ENCODE results near the gene DTD2.
"Not testable (repeated sequence)": the region's sequence is repeated elsewhere in the genome, so short reads cannot be mapped to it uniquely, and the experiment has no call there.

Gene DTD2

GRCh38 chr14:31456841-31457664 lies at the start of gene DTD2:
Gene DTD2, minus strand, starts transcription at chr14:31457506. Its CDS starts 113 bp downstream, at chr14:31457393.
- DNase-seq (ENCODE audit: low spot score), result peak; percentile 94

GRCh38 chr14:31505411-31505810 lies 48.1 kb upstream of the DTD2 start:
- DNase-seq (ENCODE audit: low spot score), result no peak

GRCh38 chr14:31501870-31502269 lies 44.6 kb upstream of the DTD2 start:
- DNase-seq (ENCODE audit: low spot score), result no peak

GRCh38 chr14:31492759-31493498 lies 35.6 kb upstream of the DTD2 start:
- DNase-seq (ENCODE audit: low spot score), result no peak

GRCh38 chr14:31489691-31490090 lies 32.4 kb upstream of the DTD2 start:
- DNase-seq (ENCODE audit: low spot score), result no peak

GRCh38 chr14:31487886-31488285 lies 30.6 kb upstream of the DTD2 start, which contains the start of gene GPR33:
Gene GPR33, minus strand, starts transcription at chr14:31488039. Its CDS starts 4,074 bp downstream, at chr14:31483965.
- no peak for DNase-seq (ENCODE audit: low spot score)

GRCh38 chr14:31486764-31487163 lies 29.5 kb upstream of the DTD2 start:
- DNase-seq (ENCODE audit: low spot score), result no peak

- DNase-seq (ENCODE audit: low spot score), result no peak
Measured at GRCh38 chr14:31484754-31485153, 27.4 kb upstream of the DTD2 start.

- no peak for DNase-seq (ENCODE audit: low spot score)
Measured at GRCh38 chr14:31480156-31480555, 22.9 kb upstream of the DTD2 start.

- DNase-seq (ENCODE audit: low spot score), result no peak
Measured at GRCh38 chr14:31479027-31479426, 21.7 kb upstream of the DTD2 start.

GRCh38 chr14:31477248-31477647 lies 19.9 kb upstream of the DTD2 start:
- no peak for DNase-seq (ENCODE audit: low spot score)

- no peak for DNase-seq (ENCODE audit: low spot score)
Measured at GRCh38 chr14:31476131-31476866, 19.0 kb upstream of the DTD2 start.

GRCh38 chr14:31466554-31466953 lies 9.2 kb upstream of the DTD2 start:
- DNase-seq (ENCODE audit: low spot score), result no peak

GRCh38 chr14:31465111-31465510 lies 7.8 kb upstream of the DTD2 start:
- no peak for DNase-seq (ENCODE audit: low spot score)

- DNase-seq (ENCODE audit: low spot score), result not testable (repeated sequence)
Measured at GRCh38 chr14:31462450-31462849, 5.1 kb upstream of the DTD2 start.

- no peak for DNase-seq (ENCODE audit: low spot score)
Measured at GRCh38 chr14:31461545-31461944, 4.2 kb upstream of the DTD2 start.

- no peak for DNase-seq (ENCODE audit: low spot score)
Measured at GRCh38 chr14:31457665-31458659, 656 bp upstream of the DTD2 start.

- peak; percentile 31 for DNase-seq (ENCODE audit: low spot score)
Measured at GRCh38 chr14:31449971-31450610, 7.2 kb downstream of the DTD2 start.

GRCh38 chr14:31449136-31449535 lies 8.2 kb downstream of the DTD2 start:
- no peak for DNase-seq (ENCODE audit: low spot score)

GRCh38 chr14:31445703-31446102 lies 11.6 kb downstream of the DTD2 start:
- DNase-seq (ENCODE audit: low spot score), result no peak

- DNase-seq (ENCODE audit: low spot score), result no peak
Measured at GRCh38 chr14:31442284-31442683, 15.0 kb downstream of the DTD2 start.
